Osteoblast (primary cell): ENCODE measurements around the gene SIDT1. TPM values are rescaled to one million over a fixed set of nuclear protein-coding genes. Genes with fewer than 3 reads are reported as not detected.

Experiments used
- DNase-seq: peaks from one replicate; pipeline ENCODE4 v3.0.0; 2011; ENCODE audit warnings: low spot score, mixed read lengths; ENCODE audit not compliant: insufficient read length; ENCODE audit errors: missing footprints
- H2AFZ ChIP-seq: 2 replicates; pipeline ENCODE4 v1.6.0; 2011; ENCODE audit warnings: mild to moderate bottlenecking, low read length
- H3K27ac ChIP-seq: 2 replicates; pipeline ENCODE4 v1.5.1; 2011; ENCODE audit warnings: mild to moderate bottlenecking, low read depth, low read length, moderate library complexity
- H3K27me3 ChIP-seq: 2 replicates; pipeline ENCODE4 v1.6.0; 2012; ENCODE audit warnings: mild to moderate bottlenecking, control low read depth, inconsistent platforms, low read length, moderate library complexity; ENCODE audit not compliant: insufficient read depth
- H3K36me3 ChIP-seq: 2 replicates; pipeline ENCODE4 v1.5.1; 2011; ENCODE audit warnings: mild to moderate bottlenecking, low read length, control low read depth, moderate library complexity; ENCODE audit not compliant: insufficient read depth
- H3K4me1 ChIP-seq: 2 replicates; pipeline ENCODE4 v1.5.1; 2011; ENCODE audit warnings: mild to moderate bottlenecking, low read length, control low read depth, moderate library complexity; ENCODE audit not compliant: insufficient read depth
- H3K4me2 ChIP-seq: 2 replicates; pipeline ENCODE4 v1.6.0; 2011; ENCODE audit warnings: mild to moderate bottlenecking, low read length; ENCODE audit not compliant: insufficient read depth
- H3K4me3 ChIP-seq: fragments of 200-600 bp; sonication (generic); 3 replicates; pipeline ENCODE4 v1.5.1; 2012; ENCODE audit warnings: mild to moderate bottlenecking, low read length, inconsistent platforms; ENCODE audit not compliant: insufficient read depth
- H3K79me2 ChIP-seq: 2 replicates; pipeline ENCODE4 v1.6.0; 2012; ENCODE audit warnings: mild to moderate bottlenecking, low read length, control low read depth, inconsistent platforms; ENCODE audit not compliant: insufficient read depth
- H3K9me3 ChIP-seq: 2 replicates; pipeline ENCODE4 v1.5.1; 2011; ENCODE audit warnings: low read depth, low read length, control low read depth
- H4K20me1 ChIP-seq: 2 replicates; pipeline ENCODE4 v1.6.0; 2012; ENCODE audit warnings: mild to moderate bottlenecking, low read length, control low read depth; ENCODE audit not compliant: insufficient read depth
- CTCF ChIP-seq: IDR thresholded peaks from 2 replicates; pipeline ENCODE4 v1.5.1; 2011; ENCODE audit warnings: mild to moderate bottlenecking, low read depth, low read length, moderate library complexity; ENCODE audit errors: extremely low read depth
- total RNA-seq: library from RNA; depleted of rRNA; stranded (reverse); fragments of >200 nt; gene quantifications from 2 replicates; pipeline ENCODE4 v1.2.3, GENCODE V29; 2012

Gene SIDT1
- total RNA-seq, 1 donor: under 0.01 TPM

GRCh38 chr3:113585228-113585627 lies 52.9 kb downstream of the SIDT1 start:
- H3K27ac ChIP-seq: no peak overlapping the region
- H3K4me3 ChIP-seq: no peak overlapping the region
- H3K27me3 ChIP-seq: peaks cover 25% of the 10 kb centered on the region
- H3K4me2 ChIP-seq: no peak overlapping the region
- no peaks in the 10 kb centered on the region for H3K4me1 ChIP-seq
- no peaks in the 10 kb centered on the region for H4K20me1 ChIP-seq
- H3K9me3 ChIP-seq: no peaks in the 10 kb centered on the region
- H3K36me3 ChIP-seq: no peaks in the 10 kb centered on the region
- no peak for DNase-seq
- no peaks in the 10 kb centered on the region for H3K79me2 ChIP-seq
- TF ChIP-seq CTCF: no peak
- no peak overlapping the region for H2AFZ ChIP-seq

DNA sequence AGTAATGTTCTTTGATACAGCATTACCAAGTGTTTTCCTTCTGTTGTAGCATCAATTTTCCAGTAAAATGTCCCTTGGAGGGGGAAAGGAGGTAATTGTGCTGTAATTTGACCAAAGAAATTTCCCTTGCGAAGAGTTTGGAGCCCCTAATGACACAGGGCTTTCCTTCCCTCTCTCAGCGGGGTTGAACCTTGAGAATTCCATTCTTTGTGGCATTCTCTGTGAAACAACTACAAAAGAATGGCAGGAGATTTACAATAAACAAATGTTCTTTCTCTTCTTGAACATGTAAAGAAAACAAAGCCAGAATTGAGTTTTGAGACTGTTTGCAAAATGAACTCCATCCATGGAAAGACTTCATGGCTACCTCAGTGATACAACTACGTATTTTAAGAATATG lies 53.4 kb downstream of the SIDT1 start:
- Histone ChIP-seq H3K27me3 (peaks cover 25% of the 10 kb centered on the region), H3K79me2 (no peaks in the 10 kb centered on the region), H3K36me3 (no peaks in the 10 kb centered on the region), H3K9me3 (no peaks in the 10 kb centered on the region), H3K27ac (no peak overlapping the region), H3K4me1 (no peaks in the 10 kb centered on the region), H2AFZ (no peak overlapping the region), H3K4me2 (no peak overlapping the region), H3K4me3 (no peak overlapping the region), H4K20me1 (no peaks in the 10 kb centered on the region)
- no peak for TF ChIP-seq CTCF
- DNase-seq: no peak

GRCh38 chr3:113588806-113589205 lies 56.5 kb downstream of the SIDT1 start:
- no peak for TF ChIP-seq CTCF
- DNase-seq: no peak
- H3K4me3 ChIP-seq: no peak overlapping the region
- H3K9me3 ChIP-seq: no peaks in the 10 kb centered on the region
- peaks cover 17% of the 10 kb centered on the region for H3K27me3 ChIP-seq
- no peaks in the 10 kb centered on the region for H3K4me1 ChIP-seq
- H4K20me1 ChIP-seq: no peaks in the 10 kb centered on the region
- no peak overlapping the region for H2AFZ ChIP-seq
- no peak overlapping the region for H3K27ac ChIP-seq
- no peaks in the 10 kb centered on the region for H3K36me3 ChIP-seq
- no peak overlapping the region for H3K4me2 ChIP-seq
- H3K79me2 ChIP-seq: no peaks in the 10 kb centered on the region

DNA sequence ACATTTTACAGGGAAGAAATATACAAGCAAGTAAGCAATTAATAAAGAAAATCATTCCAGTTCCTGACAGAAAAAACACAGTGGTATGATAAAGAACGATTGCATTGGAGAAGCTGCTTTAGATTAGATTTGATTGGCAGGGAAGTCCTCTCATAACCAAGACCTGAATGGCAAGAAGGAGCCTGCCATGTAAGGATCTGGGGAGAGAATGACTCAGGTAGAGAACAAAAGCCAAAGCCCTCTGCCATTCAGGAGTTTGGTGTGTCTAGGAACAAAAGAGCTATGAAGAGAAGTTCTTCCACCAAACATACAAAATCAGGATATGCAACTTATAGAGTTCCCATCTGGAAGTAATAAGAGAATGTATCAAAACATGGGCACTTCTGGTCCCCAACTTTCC lies 57.6 kb downstream of the SIDT1 start:
- no peaks in the 10 kb centered on the region for H3K4me1 ChIP-seq
- no peaks in the 10 kb centered on the region for H3K9me3 ChIP-seq
- H2AFZ ChIP-seq: no peak overlapping the region
- no peak overlapping the region for H3K4me3 ChIP-seq
- H3K79me2 ChIP-seq: no peaks in the 10 kb centered on the region
- DNase-seq: no peak
- no peaks in the 10 kb centered on the region for H3K36me3 ChIP-seq
- H3K4me2 ChIP-seq: no peak overlapping the region
- no peak overlapping the region for H3K27ac ChIP-seq
- H3K27me3 ChIP-seq: peaks cover 12% of the 10 kb centered on the region
- TF ChIP-seq CTCF: no peak
- H4K20me1 ChIP-seq: no peaks in the 10 kb centered on the region
